ENCODE results near the gene CHRNG.
A peak's percentile ranks its signal among the peaks of the same experiment; 100 is the strongest.

The CHRNG gene

DNA sequence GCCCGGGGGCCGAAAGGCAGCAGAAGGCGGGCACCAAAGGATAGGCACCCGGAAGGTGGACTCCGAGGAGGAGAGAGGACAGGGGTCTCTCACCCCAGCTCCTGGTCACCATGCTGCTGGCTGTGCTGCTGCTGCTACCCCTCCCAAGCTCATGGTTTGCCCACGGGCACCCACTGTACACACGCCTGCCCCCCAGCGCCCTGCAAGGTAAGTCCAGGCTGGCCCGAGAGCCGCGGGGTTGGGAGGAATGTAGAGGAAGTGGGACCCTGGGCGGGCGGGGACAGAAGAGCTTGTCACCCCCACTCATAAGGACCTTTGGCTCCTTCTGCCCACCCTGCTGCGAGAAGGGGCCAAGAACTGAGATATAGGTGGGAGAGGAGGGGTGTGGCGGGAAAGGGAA is 19.0 kb upstream of the CHRNG start:
- ATAC-seq (no peak), DNase-seq (no peak)
- Mint-ChIP-seq H3K4me1 (peaks cover 25% of the 10 kb centered on the region), H3K27ac (no peak overlapping the region), H3K4me3 (no peak overlapping the region), H3K27me3 (peaks cover 77% of the 10 kb centered on the region), H3K9me3 (no peaks in the 10 kb centered on the region)

DNA sequence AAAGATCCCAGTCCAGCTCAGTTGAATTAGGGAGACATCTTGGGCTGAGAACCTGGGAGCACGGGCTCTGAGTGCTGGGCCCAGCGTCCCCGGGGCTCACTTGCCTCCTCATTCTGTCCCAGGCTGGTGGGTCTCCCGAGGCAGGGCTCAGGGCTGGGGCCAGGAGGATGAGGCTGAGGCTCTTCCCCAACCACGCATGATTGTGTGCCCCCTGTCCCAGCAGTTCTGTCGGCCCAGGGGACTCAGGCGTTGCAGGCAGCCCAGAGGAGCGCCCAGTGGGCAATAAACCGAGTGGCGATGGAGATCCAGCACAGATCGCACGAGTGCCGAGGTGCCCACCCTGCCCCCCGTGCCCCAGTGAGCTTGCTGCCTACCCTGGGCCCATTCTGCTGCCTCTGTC is 18.4 kb upstream of the CHRNG start:
- peaks cover 80% of the 10 kb centered on the region for H3K27me3 Mint-ChIP-seq

DNA sequence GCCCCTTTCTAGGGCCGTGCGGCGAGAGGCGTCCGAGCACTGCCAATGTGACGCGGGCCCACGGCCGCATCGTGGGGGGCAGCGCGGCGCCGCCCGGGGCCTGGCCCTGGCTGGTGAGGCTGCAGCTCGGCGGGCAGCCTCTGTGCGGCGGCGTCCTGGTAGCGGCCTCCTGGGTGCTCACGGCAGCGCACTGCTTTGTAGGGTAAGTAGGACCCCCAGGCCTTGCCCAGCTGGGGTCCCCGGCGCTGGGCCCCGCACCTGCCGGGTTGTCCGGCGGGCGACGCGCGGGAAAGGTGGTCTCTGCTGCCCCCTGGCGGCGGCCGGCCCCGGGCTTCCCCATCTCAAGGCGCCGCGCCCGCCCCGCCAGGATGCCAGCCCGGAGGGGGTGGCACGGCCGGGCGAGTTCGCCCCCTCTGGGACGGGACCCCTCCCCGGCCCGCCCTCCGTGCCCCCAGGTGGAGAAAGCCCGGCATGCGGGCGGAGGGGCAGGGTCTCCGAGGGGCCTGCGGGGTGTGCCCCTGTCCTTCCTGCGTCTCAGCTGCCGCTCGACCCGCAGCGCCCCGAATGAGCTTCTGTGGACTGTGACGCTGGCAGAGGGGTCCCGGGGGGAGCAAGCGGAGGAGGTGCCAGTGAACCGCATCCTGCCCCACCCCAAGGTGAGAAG is 17.4 kb upstream of the CHRNG start:
- H3K27me3 Mint-ChIP-seq = peaks cover 77% of the 10 kb centered on the region
- DNase-seq = peak; percentile 62 to 80
- peak overlapping the region; percentile 39 to 42 for H3K4me3 Mint-ChIP-seq
- ATAC-seq = peak; percentile 61
- H3K9me3 Mint-ChIP-seq = no peaks in the 10 kb centered on the region
- H3K4me1 Mint-ChIP-seq = peaks cover 25% of the 10 kb centered on the region
- H3K27ac Mint-ChIP-seq = no peak overlapping the region

More for the DNA sequence above, 18.4 kb upstream of the CHRNG start:
- no peak for ATAC-seq
- Mint-ChIP-seq H3K9me3 (no peaks in the 10 kb centered on the region), H3K4me1 (peaks cover 25% of the 10 kb centered on the region), H3K27ac (no peak overlapping the region), H3K4me3 (no peak overlapping the region)
- DNase-seq = no peak

DNA sequence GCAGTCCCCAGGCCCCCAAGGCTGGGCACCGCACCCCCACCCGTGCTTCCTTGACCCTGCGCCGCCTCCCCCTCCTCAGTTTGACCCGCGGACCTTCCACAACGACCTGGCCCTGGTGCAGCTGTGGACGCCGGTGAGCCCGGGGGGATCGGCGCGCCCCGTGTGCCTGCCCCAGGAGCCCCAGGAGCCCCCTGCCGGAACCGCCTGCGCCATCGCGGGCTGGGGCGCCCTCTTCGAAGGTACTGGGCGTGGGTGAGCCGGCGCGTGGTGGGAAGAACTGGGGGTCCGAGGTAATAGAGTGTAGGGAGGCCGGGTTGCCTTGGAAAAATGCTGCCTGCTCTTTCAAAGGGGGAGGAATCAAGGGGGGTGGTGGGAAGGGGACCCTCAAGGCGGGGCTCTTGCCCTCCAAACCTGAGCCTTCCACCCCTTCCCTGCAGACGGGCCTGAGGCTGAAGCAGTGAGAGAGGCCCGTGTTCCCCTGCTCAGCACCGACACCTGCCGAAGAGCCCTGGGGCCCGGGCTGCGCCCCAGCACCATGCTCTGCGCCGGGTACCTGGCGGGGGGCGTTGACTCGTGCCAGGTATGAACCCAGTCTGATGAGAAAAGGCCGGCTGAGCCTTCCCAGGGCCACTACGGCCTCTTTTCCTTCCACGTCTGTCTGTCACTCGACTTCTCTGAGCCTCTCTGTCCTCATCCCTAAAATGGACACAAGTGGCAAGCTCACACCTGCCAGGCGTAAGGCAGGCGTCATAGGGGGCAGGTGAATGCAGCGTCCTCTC is 16.7 kb upstream of the CHRNG start:
- H3K27ac Mint-ChIP-seq = no peak overlapping the region
- peaks cover 25% of the 10 kb centered on the region for H3K4me1 Mint-ChIP-seq
- H3K4me3 Mint-ChIP-seq = peak overlapping the region; percentile 39 to 42
- no peaks in the 10 kb centered on the region for H3K9me3 Mint-ChIP-seq
- peaks cover 74% of the 10 kb centered on the region for H3K27me3 Mint-ChIP-seq
- ATAC-seq (peak; percentile 2), DNase-seq (no peak)

DNA sequence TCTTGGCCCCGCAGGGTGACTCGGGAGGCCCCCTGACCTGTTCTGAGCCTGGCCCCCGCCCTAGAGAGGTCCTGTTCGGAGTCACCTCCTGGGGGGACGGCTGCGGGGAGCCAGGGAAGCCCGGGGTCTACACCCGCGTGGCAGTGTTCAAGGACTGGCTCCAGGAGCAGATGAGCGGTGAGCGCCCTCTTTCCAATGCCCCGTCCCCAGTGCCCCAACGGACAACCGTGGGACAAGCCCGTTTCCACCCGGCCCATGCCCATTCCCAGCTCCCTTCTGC is 16.1 kb upstream of the CHRNG start:
- peak overlapping the region; percentile 35 to 42 for H3K4me3 Mint-ChIP-seq

DNA sequence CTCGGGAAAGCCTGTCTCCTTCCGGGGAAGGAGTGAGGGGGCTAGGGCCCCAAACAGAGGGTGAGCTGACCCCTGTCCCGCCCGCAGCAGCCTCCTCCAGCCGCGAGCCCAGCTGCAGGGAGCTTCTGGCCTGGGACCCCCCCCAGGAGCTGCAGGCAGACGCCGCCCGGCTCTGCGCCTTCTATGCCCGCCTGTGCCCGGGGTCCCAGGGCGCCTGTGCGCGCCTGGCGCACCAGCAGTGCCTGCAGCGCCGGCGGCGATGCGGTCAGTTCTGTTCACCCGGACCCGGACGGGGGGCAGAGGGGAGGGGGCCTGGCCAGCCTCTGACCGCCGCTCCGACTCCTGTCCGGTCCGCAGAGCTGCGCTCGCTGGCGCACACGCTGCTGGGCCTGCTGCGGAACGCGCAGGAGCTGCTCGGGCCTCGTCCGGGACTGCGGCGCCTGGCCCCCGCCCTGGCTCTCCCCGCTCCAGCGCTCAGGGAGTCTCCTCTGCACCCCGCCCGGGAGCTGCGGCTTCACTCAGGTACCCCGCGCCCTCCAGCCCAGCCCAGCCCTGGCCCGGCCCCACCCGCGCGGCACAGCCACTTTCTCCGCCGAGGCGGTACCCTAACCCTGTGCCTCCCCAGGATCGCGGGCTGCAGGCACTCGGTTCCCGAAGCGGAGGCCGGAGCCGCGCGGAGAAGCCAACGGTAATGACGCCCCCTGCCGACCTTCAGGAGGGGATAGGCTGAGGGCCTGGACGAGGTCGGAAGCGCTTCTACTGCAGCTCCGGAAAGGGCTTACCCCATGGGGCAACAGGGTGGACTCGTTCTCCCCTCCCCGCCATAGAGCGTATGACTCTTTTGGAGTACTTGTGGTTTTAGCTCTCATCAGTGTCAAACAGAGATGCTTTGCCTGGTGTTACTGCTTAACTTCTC is 15.6 kb upstream of the CHRNG start:
- Mint-ChIP-seq H3K27me3 (peaks cover 74% of the 10 kb centered on the region), H3K4me3 (peak overlapping the region in 1 of 2 donors; percentile 54), H3K27ac (no peak overlapping the region), H3K9me3 (no peaks in the 10 kb centered on the region), H3K4me1 (peaks cover 35% of the 10 kb centered on the region)
- DNase-seq (peak; percentile 45 to 50), ATAC-seq (peak; percentile 60)

More for the DNA sequence above, 16.1 kb upstream of the CHRNG start:
- ATAC-seq (no peak), DNase-seq (no peak)
- H3K27me3 Mint-ChIP-seq = peaks cover 74% of the 10 kb centered on the region
- peaks cover 29% of the 10 kb centered on the region for H3K4me1 Mint-ChIP-seq
- H3K27ac Mint-ChIP-seq = no peak overlapping the region
- H3K9me3 Mint-ChIP-seq = no peaks in the 10 kb centered on the region

DNA sequence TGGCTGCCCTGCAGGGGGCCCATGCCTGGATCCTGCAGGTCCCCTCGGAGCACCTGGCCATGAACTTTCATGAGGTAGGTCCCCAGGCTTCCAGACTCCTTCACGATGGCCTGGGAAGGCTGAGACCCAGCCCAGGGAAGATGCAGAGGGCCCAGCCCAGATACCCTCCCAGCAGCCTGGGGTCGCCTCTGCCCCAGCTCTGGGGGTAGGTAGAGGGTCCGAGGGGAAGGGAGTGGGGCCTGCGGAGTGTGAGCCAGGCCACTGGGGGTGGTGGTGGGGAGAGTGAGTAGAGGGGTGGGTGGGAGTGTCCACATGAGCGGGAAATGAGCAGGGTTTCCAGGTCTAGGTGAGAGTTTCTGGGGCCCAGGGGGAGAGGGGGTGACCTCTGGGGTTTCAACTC is 14.7 kb upstream of the CHRNG start:
- no peak overlapping the region for H3K27ac Mint-ChIP-seq
- DNase-seq = no peak
- peaks cover 40% of the 10 kb centered on the region for H3K4me1 Mint-ChIP-seq
- H3K9me3 Mint-ChIP-seq = no peaks in the 10 kb centered on the region
- H3K27me3 Mint-ChIP-seq = peaks cover 76% of the 10 kb centered on the region
- ATAC-seq = no peak
- H3K4me3 Mint-ChIP-seq = no peak overlapping the region

DNA sequence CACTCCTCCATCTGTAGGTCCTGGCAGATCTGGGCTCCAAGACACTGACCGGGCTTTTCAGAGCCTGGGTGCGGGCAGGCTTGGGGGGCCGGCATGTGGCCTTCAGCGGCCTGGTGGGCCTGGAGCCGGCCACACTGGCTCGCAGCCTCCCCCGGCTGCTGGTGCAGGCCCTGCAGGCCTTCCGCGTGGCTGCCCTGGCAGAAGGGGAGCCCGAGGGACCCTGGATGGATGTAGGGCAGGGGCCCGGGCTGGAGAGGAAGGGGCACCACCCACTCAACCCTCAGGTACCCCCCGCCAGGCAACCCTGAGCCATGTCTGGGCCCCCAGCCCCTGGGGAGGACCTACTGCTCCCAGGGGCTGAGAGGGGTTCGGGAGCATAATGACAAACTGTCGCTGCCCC is 14.3 kb upstream of the CHRNG start:
- DNase-seq (no peak), ATAC-seq (no peak)
- Mint-ChIP-seq H3K27me3 (peaks cover 76% of the 10 kb centered on the region), H3K9me3 (no peaks in the 10 kb centered on the region), H3K27ac (no peak overlapping the region), H3K4me1 (peaks cover 40% of the 10 kb centered on the region), H3K4me3 (no peak overlapping the region)

DNA sequence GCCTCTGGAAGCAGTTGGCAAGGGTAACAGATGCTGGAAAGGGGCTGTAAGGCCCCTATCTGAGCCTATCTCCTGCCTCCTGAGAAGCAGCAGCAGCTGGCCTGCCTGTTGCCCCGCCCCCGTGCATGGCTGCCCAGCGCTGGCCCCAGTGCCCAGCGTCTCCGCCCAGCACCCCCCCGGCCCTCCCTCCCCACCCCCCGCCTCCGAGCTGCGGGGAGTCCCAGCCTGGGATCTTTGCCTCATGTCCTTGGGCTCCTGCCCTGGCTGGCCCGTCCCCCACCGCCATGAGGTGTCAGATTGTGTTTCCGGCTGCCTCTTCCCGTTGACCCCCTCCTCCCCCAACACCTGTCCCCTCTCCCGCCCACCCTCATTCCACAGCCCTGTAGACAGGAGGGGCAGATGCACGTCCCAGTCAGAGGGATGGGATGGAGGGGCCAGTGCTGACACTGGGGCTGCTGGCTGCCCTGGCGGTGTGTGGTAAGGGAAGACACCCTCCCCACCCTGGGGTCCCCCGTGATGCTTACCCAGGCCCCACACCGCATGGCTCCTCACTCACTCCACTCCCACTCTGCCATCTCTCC is 13.6 kb upstream of the CHRNG start, which contains the start of gene CHRND:
Gene CHRND (plus strand): TSS at position 370 of the 581 bp plus-strand sequence. CDS start 56 bp downstream, at position 426.
- peaks cover 40% of the 10 kb centered on the region for H3K4me1 Mint-ChIP-seq
- no peak within 1 kb of the TSS for H3K27ac Mint-ChIP-seq
- H3K9me3 Mint-ChIP-seq = no peaks in the 10 kb centered on the region
- peaks cover 76% of the 10 kb centered on the region for H3K27me3 Mint-ChIP-seq
- no peak within 1 kb of the TSS for H3K4me3 Mint-ChIP-seq
- ATAC-seq = peak; percentile 3
- DNase-seq = no peak

DNA sequence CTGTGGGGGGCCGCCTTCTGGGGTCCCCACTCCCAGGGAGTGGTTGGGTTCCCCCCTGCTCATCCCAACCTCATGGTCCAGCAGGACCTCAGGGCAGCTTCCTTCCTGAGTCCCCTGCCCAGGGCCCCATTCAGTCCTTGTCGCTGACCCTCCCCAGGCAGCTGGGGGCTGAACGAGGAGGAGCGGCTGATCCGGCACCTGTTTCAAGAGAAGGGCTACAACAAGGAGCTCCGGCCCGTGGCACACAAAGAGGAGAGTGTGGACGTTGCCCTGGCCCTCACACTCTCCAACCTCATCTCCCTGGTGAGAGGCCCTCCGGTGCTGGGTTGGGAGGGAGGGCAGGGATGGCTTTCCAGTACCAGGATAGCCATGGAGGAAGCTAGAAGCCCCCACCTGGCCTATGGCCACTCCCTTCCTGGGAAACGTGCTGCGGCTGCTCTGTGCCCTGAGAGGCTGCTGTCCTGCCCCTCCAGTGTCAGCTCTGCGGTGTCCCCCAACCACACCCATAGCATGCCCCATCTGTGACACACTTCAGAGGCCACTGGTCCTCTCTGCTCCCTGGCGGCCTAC is 13.0 kb upstream of the CHRNG start:
- no peak overlapping the region for H3K27ac Mint-ChIP-seq
- H3K27me3 Mint-ChIP-seq = peaks cover 76% of the 10 kb centered on the region
- peaks cover 37% of the 10 kb centered on the region for H3K4me1 Mint-ChIP-seq
- H3K4me3 Mint-ChIP-seq = no peak overlapping the region
- no peaks in the 10 kb centered on the region for H3K9me3 Mint-ChIP-seq
- DNase-seq = no peak
- no peak for ATAC-seq

DNA sequence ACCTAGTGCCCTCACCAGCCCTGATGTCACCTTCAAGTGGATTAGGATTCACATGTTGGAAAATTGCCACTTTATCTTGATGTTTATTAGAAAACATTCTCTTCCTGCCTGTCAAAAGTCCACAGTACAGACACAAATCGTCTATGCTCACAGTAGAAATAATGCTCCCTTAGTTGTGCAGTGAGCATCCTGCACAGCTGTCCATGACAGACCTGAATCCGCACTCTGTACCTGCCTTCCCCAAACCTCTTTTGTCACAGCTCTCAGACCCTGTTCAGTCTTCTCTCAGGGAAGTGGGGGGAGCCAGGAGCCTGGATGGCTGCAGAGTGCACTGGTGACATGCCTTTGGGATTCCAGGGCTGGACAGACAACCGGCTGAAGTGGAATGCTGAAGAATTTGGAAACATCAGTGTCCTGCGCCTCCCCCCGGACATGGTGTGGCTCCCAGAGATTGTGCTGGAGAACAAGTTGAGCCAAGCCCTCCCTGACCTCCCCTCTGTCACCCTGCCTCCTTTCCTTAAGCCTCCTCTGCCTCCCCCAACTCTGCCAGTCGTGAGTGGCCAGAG is 11.5 kb upstream of the CHRNG start:
- no peak for ATAC-seq
- H3K9me3 Mint-ChIP-seq = no peaks in the 10 kb centered on the region
- peaks cover 74% of the 10 kb centered on the region for H3K27me3 Mint-ChIP-seq
- no peak for DNase-seq
- H3K4me1 Mint-ChIP-seq = peaks cover 27% of the 10 kb centered on the region
- no peak overlapping the region for H3K4me3 Mint-ChIP-seq
- H3K27ac Mint-ChIP-seq = peak overlapping the region in 1 of 2 donors; percentile 13

DNA sequence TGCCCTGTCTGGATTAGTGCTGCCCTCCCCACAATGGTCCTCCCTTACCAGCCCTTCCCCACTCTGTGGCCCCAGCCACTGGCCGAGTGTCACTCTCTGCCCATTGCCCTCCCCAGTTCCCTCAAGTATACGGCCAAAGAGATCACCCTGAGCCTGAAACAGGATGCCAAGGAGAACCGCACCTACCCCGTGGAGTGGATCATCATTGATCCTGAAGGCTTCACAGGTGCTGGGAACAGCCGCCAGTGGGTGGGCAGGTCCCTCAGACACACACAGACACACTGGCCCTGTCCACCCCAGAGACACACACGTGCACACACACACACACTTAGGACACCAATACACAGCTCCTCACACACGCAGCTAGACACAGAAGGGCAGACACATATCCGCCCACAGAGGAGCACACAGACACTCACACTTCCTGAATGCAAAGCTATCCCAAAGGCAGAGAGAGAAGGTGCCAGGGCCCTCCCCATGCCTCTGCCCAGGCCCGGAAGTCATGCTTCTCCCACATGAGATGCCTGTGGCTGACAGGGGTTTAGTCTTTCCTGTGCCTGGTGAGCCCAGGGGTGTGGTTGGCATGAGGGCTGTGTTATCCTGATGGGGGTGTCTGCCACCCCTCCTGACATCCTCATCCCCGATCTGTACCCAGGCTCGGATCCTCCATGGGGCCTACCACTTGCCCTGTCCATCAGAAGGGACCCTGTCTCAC is 10.6 kb upstream of the CHRNG start:
- Mint-ChIP-seq H3K4me1 (peaks cover 22% of the 10 kb centered on the region), H3K27me3 (peaks cover 74% of the 10 kb centered on the region), H3K4me3 (peak overlapping the region in 1 of 2 donors; percentile 6), H3K9me3 (no peaks in the 10 kb centered on the region), H3K27ac (peak overlapping the region in 1 of 2 donors; percentile 3)
- DNase-seq (no peak), ATAC-seq (peak; percentile 21)

DNA sequence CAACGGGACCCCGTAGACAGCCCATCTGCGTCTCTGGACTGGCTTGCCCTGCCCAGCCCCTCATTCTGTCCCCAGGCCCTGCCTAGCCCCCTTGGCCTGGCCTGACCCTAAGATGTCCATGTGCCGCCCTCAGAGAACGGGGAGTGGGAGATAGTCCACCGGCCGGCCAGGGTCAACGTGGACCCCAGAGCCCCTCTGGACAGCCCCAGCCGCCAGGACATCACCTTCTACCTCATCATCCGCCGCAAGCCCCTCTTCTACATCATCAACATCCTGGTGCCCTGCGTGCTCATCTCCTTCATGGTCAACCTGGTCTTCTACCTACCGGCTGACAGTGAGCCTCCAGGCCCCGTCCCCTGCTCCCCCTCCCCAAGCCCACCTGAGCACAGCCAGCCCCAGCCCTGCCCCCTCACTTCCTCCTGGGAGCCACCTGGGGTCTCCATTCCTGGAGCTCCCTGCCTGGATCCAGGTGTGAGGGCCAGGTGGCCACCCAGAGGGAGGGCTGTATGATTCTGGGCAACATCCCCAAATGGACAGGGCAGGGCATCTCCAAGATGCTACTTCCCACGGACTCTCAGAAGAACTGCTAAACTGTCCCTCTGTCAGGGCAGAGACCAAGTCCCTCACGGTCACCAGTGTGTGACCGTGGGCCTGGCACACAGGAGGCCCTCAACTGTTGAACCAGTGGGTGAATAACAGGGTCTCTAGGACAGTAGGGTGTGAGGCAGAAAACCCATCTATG is 9.5 kb upstream of the CHRNG start:
- H3K27me3 Mint-ChIP-seq = peaks cover 67% of the 10 kb centered on the region
- H3K27ac Mint-ChIP-seq = no peak overlapping the region
- H3K4me3 Mint-ChIP-seq = no peak overlapping the region
- DNase-seq = no peak
- H3K9me3 Mint-ChIP-seq = no peaks in the 10 kb centered on the region
- peaks cover 15% of the 10 kb centered on the region for H3K4me1 Mint-ChIP-seq
- no peak for ATAC-seq
